GM12878 (cell line): ENCODE measurements around the gene ALDH1A1. TPM values are rescaled to one million over a fixed set of nuclear protein-coding genes. Genes with fewer than 3 reads are reported as not detected.

Experiments
- ATAC-seq: fragments of 200-7000 bp; cut with Tn5 transposase; 3 replicates; pipeline ENCODE4 v1.9.1; 2020; ENCODE audit warnings: mild to moderate bottlenecking, moderate library complexity
- BruUV-seq: library from RNA; stranded (reverse); fragments of 400-500 nt; replicated peaks from 2 replicates; lab custom pipeline; 2021; lab: Mats Ljungman, UMichigan
- CTCF ChIA-PET: fragments of 300-600 bp; sonication (Branson Sonifier 250); formaldehyde crosslinking; extraction: SDS; loops from one replicate; lab custom pipeline; 2021; ENCODE audit warnings: inconsistent platforms; lab: Yijun Ruan, JAX
- POLR2A ChIA-PET: fragments of 350-600 bp; formaldehyde crosslinking; extraction: SDS; loops from one replicate; lab custom pipeline; 2021; ENCODE audit warnings: inconsistent platforms; lab: Charles Lee
- RAD21 ChIA-PET: fragments of 300-600 bp; sonication (Branson Sonifier 250); formaldehyde crosslinking; loops from one replicate; lab custom pipeline; 2023; ENCODE audit warnings: antibody characterized with exemption; ENCODE audit not compliant: unreplicated experiment; lab: Charles Lee
- SMC1A ChIA-PET: fragments of 300-600 bp; sonication (Branson Sonifier 250); formaldehyde crosslinking; loops from one replicate; lab custom pipeline; 2023; ENCODE audit not compliant: unreplicated experiment, uncharacterized antibody; lab: Charles Lee
- DNase-seq: peaks from one replicate; pipeline ENCODE4 v3.0.0-alpha.2; 2011; ENCODE audit warnings: low read depth, low spot score
- FAIRE-seq: peaks from 3 replicates; lab custom pipeline; 2011; peaks lifted over from hg19 to GRCh38; lab: Jason Lieb, UNC
- H2AFZ ChIP-seq: 2 replicates; pipeline ENCODE4 v1.6.0; 2011; ENCODE audit warnings: low read depth, low read length, control low read depth; ENCODE audit not compliant: control insufficient read depth
- H3K27ac ChIP-seq: 2 replicates; pipeline ENCODE4 v1.5.1; 2011; ENCODE audit warnings: control low read depth; ENCODE audit not compliant: control insufficient read depth, insufficient read depth
- H3K27me3 ChIP-seq, 2 experiments: replicated peaks in 1 of 2; 2 replicates each; pipeline versions ENCODE4 v1.6.0 to v1.6.1; 2011; ENCODE audit warnings: low read length in 1 of 2; ENCODE audit not compliant: control insufficient read depth in 2 of 2, insufficient read depth in 2 of 2
- H3K36me3 ChIP-seq, 2 experiments: 2 replicates each; pipeline ENCODE4 v1.5.1; 2011; ENCODE audit warnings: low read length in 1 of 2; ENCODE audit not compliant: control insufficient read depth in 2 of 2, insufficient read depth in 2 of 2
- H3K4me1 ChIP-seq: 2 replicates; pipeline ENCODE4 v1.6.1; 2011; ENCODE audit warnings: mild to moderate bottlenecking, low read length, moderate library complexity, mixed read lengths; ENCODE audit not compliant: control insufficient read depth, insufficient read depth
- H3K4me2 ChIP-seq: 2 replicates; pipeline ENCODE4 v1.6.0; 2011; ENCODE audit warnings: control low read depth; ENCODE audit not compliant: control insufficient read depth, insufficient read depth
- H3K4me3 ChIP-seq: fragments of 200-600 bp; sonication (generic); 2 replicates; pipeline ENCODE4 v1.5.1; 2016
- H3K79me2 ChIP-seq: 2 replicates; pipeline ENCODE4 v1.6.0; 2011; ENCODE audit warnings: low read length; ENCODE audit not compliant: control insufficient read depth, insufficient read depth
- H3K9ac ChIP-seq: 2 replicates; pipeline ENCODE4 v1.8.0; 2011; ENCODE audit warnings: low read length, control low read depth, mixed read lengths; ENCODE audit not compliant: control insufficient read depth, insufficient read depth
- H3K9me3 ChIP-seq: replicated peaks from 3 replicates; pipeline ENCODE4 v1.5.1; 2011; ENCODE audit warnings: mild to moderate bottlenecking, low read length; ENCODE audit not compliant: control insufficient read depth, insufficient read depth
- H4K20me1 ChIP-seq: 2 replicates; pipeline ENCODE4 v1.6.0; 2011; ENCODE audit not compliant: control insufficient read depth, insufficient read depth
- CEBPZ ChIP-seq: fragments of 150-350 bp; IDR thresholded peaks from 2 replicates; pipeline ENCODE4 v1.6.1; 2016; ENCODE audit warnings: low read depth, low read length
- FOS ChIP-seq: IDR thresholded peaks from 3 replicates; pipeline ENCODE4 v1.6.1; 2011; ENCODE audit warnings: borderline replicate concordance; ENCODE audit not compliant: insufficient read length; ENCODE audit errors: extremely low read depth
- MTA2 ChIP-seq: fragments of 450-650 bp; IDR thresholded peaks from 2 replicates; pipeline ENCODE4 v1.6.1; 2016; ENCODE audit warnings: low read depth, mild to moderate bottlenecking, moderate library complexity
- MYC ChIP-seq: IDR thresholded peaks from 2 replicates; pipeline ENCODE4 v1.6.1; 2011; ENCODE audit warnings: mild to moderate bottlenecking, low read length, moderate library complexity, inconsistent platforms; ENCODE audit not compliant: insufficient read depth, insufficient replicate concordance, insufficient read length, severe bottlenecking
- NFYA ChIP-seq: IDR thresholded peaks from 2 replicates; pipeline ENCODE4 v1.6.1; 2011; ENCODE audit warnings: low read depth, mild to moderate bottlenecking, low read length, improper control_type of control experiment, borderline replicate concordance
- NFYB ChIP-seq: IDR thresholded peaks from 2 replicates; pipeline ENCODE4 v1.6.1; 2011; ENCODE audit warnings: low read depth, mild to moderate bottlenecking, low read length, improper control_type of control experiment, moderate library complexity; ENCODE audit not compliant: insufficient read depth
- RAD21 ChIP-seq: IDR thresholded peaks from 2 replicates; pipeline ENCODE4 v1.6.1; 2011; ENCODE audit warnings: mild to moderate bottlenecking, low read depth, low read length, moderate library complexity; ENCODE audit not compliant: insufficient read depth
- SIN3A ChIP-seq: IDR thresholded peaks from 2 replicates; pipeline ENCODE4 v1.6.1; 2012; ENCODE audit warnings: low read depth, low read length, improper control_type of control experiment
- SMARCA5 ChIP-seq: fragments of 450-650 bp; IDR thresholded peaks from 2 replicates; pipeline ENCODE4 v1.6.1; 2017; ENCODE audit warnings: mild to moderate bottlenecking
- SMC3 ChIP-seq: IDR thresholded peaks from 2 replicates; pipeline ENCODE4 v1.6.1; 2011; ENCODE audit warnings: low read length, improper control_type of control experiment, borderline replicate concordance
- ZNF384 ChIP-seq: IDR thresholded peaks from 2 replicates; pipeline ENCODE4 v1.6.1; 2012; ENCODE audit warnings: low read depth, mild to moderate bottlenecking, low read length, improper control_type of control experiment, borderline replicate concordance
- ZZZ3 ChIP-seq: IDR thresholded peaks from 2 replicates; pipeline ENCODE4 v1.6.1; 2011; ENCODE audit warnings: low read depth; ENCODE audit not compliant: control insufficient read depth, insufficient read length
- WGBS: methylation state at CpG from one replicate; pipeline ENCODE4 v1.1.6; 2016; ENCODE audit warnings: low lambda C conversion rate; ENCODE audit not compliant: insufficient replicate concordance, insufficient coverage; ENCODE audit errors: missing lambda C conversion rate; 5-methylcytosine and 5-hydroxymethylcytosine counted together
- in situ Hi-C: fragments of 300-500 bp; cut with MboI; formaldehyde crosslinking; loops from 9 replicates; pipeline ENCODE4 v1.14.3; 2018; ENCODE audit warnings: mixed read lengths
- intact Hi-C: fragments of 100-400 bp; cut with micrococcal nuclease; formaldehyde crosslinking; loops from one replicate; pipeline ENCODE4 v1.14.2; 2022; ENCODE audit not compliant: unreplicated experiment
- polyA plus RNA-seq, 11 experiments: library from polyadenylated mRNA; depleted of rRNA in 4 of 11; unstranded in 6 of 11; stranded (reverse) in 5 of 11; fragments of >200 nt; fragmentation: Nextera tagmentation in 4 of 11; fragmentation: Illumina TruSeq in 1 of 11; extraction: Ambion mirVana in 4 of 11; extraction: Trizol in 1 of 11; gene quantifications; 1 replicate in 1 of 11; 2 replicates in 10 of 11; pipeline versions ENCODE4 v1.2.1 to v1.2.3, GENCODE V29; 2011 to 2016; ENCODE audit warnings: inconsistent platforms in 2 of 11, missing spikeins in 2 of 11, low read depth in 1 of 11
- total RNA-seq, 4 experiments: library from RNA; depleted of rRNA in 3 of 4; stranded (reverse); fragments of >200 nt in 3 of 4; fragmentation: Illumina TruSeq in 1 of 4; extraction: Trizol in 1 of 4; gene quantifications; 2 replicates each; pipeline versions ENCODE4 v1.2.1 to v1.2.3, GENCODE V29; 2013 to 2021

The ALDH1A1 gene
- total and polyA plus RNA-seq, 10 of the 15 experiments (the other 5 are each of a cell fraction or from before 2014, with no cell fraction given): 0.03 to 0.54 TPM; not detected in 8

- intact Hi-C loops (no loop called here), in situ Hi-C loops (no loop called here)
- no peaks in the 10 kb centered on the region for H3K4me1 ChIP-seq
- H3K4me2 ChIP-seq: no peak overlapping the region
- no peak for FAIRE-seq
- TF ChIP-seq NFYB: no peak
- no peak for TF ChIP-seq NFYA
- TF ChIP-seq MTA2: no peak
- no peak for TF ChIP-seq CEBPZ
- TF ChIP-seq SMARCA5: no peak
- TF ChIP-seq ZZZ3: no peak
- no peak for TF ChIP-seq RAD21
- no peak for TF ChIP-seq FOS
- no peak for TF ChIP-seq ZNF384
- TF ChIP-seq SIN3A: no peak
- TF ChIP-seq SMC3: no peak
- no peak for TF ChIP-seq MYC
- no peaks in the 10 kb centered on the region; a peak in 1 of 4 replicates for H3K27me3 ChIP-seq
- no TSS peak for BruUV-seq
- no peaks in the 10 kb centered on the region for H3K36me3 ChIP-seq
- no peak overlapping the region for H3K27ac ChIP-seq
- 0% methylated on average over 2 of the region's 2 CpGs for WGBS
- no peaks in the 10 kb centered on the region for H4K20me1 ChIP-seq
- no peak overlapping the region for H3K4me3 ChIP-seq
- ChIA-PET RAD21 (no interaction called here), SMC1A (no interaction called here), POLR2A (no interaction called here), CTCF (no interaction called here)
- no peak overlapping the region for H3K9ac ChIP-seq
- no peak for DNase-seq
- no peaks in the 10 kb centered on the region for H3K79me2 ChIP-seq
- no peak overlapping the region for H2AFZ ChIP-seq
- ATAC-seq: no peak
- H3K9me3 ChIP-seq: no peaks in the 10 kb centered on the region
Observed at GRCh38 chr9:72898360-72898759, 54.5 kb downstream of the ALDH1A1 start.
